Panc1 (cell line): ENCODE data around the gene ITGA8. TPM values are rescaled to one million over a fixed set of nuclear protein-coding genes. Genes with fewer than 3 reads are reported as not detected.

Experiments
- ATAC-seq: fragments of 200-7000 bp; cut with Tn5 transposase; 2 replicates; pipeline ENCODE4 v1.9.1; 2020; ENCODE audit warnings: mild to moderate bottlenecking, moderate library complexity
- BruUV-seq: library from RNA; stranded (reverse); fragments of 400-500 nt; replicated peaks from 2 replicates; lab custom pipeline; 2021; lab: Mats Ljungman, UMichigan
- CTCF ChIA-PET: fragments of 300-600 bp; sonication (Branson Sonifier 250); formaldehyde crosslinking; loops from one replicate; lab custom pipeline; 2022; ENCODE audit warnings: antibody characterized with exemption; lab: Charles Lee
- POLR2A ChIA-PET: fragments of 300-600 bp; sonication (Branson Sonifier 250); formaldehyde crosslinking; loops from one replicate; lab custom pipeline; 2022; ENCODE audit warnings: antibody characterized with exemption; lab: Charles Lee
- DNase-seq: peaks from one replicate; pipeline ENCODE4 v3.0.0-alpha.2; 2010; ENCODE audit warnings: low read depth, low spot score
- H3K27ac ChIP-seq: 2 replicates; pipeline ENCODE4 v1.5.1; 2011; ENCODE audit warnings: mild to moderate bottlenecking, low read length, inconsistent platforms
- H3K27me3 ChIP-seq: fragments of 200-500 bp; sonication (Bioruptor generic); 2 replicates; pipeline ENCODE4 v1.6.0; 2014; ENCODE audit warnings: low read length, inconsistent platforms; ENCODE audit not compliant: control insufficient read depth, insufficient read depth
- H3K36me3 ChIP-seq: fragments of 200-500 bp; sonication (Bioruptor generic); 2 replicates; pipeline ENCODE4 v1.5.1; 2014; ENCODE audit warnings: inconsistent platforms, mild to moderate bottlenecking, low read length, moderate library complexity; ENCODE audit not compliant: control insufficient read depth, insufficient read depth
- H3K4me1 ChIP-seq: 2 replicates; pipeline ENCODE4 v1.5.1; 2011; ENCODE audit warnings: inconsistent platforms, mild to moderate bottlenecking, low read length, moderate library complexity; ENCODE audit not compliant: control insufficient read depth, insufficient read depth
- H3K4me3 ChIP-seq, 2 experiments: 2 replicates each; pipeline ENCODE4 v1.5.1; 2011 to 2012; ENCODE audit warnings: low read depth in 2 of 2, low read length in 2 of 2, mild to moderate bottlenecking in 2 of 2, inconsistent platforms in 1 of 2, moderate library complexity in 1 of 2
- H3K9me3 ChIP-seq: fragments of 200-500 bp; sonication (Bioruptor generic); 2 replicates; pipeline ENCODE4 v1.5.1; 2014; ENCODE audit warnings: low read depth, mild to moderate bottlenecking, inconsistent platforms, low read length, moderate library complexity; ENCODE audit not compliant: control insufficient read depth, insufficient read depth
- POLR2AphosphoS5 ChIP-seq: IDR thresholded peaks from 2 replicates; pipeline ENCODE4 v1.6.1; 2012; ENCODE audit warnings: mild to moderate bottlenecking, low read depth, low read length, moderate library complexity
- SIN3A ChIP-seq: IDR thresholded peaks from 2 replicates; pipeline ENCODE4 v1.6.1; 2012; ENCODE audit warnings: low read depth, mild to moderate bottlenecking, low read length, moderate library complexity, borderline replicate concordance; ENCODE audit not compliant: insufficient read depth
- TCF7L2 ChIP-seq: IDR thresholded peaks from 2 replicates; pipeline ENCODE4 v1.6.1; 2011; ENCODE audit warnings: mild to moderate bottlenecking, low read depth, low read length, inconsistent platforms
- in situ Hi-C: cut with HindIII; loops from 2 replicates; pipeline ENCODE4 v1.10.0; 2016; ENCODE audit warnings: low sequenced_read_pairs, low pct_unique_long_range_greater_than_20kb
- intact Hi-C: fragments of 100-400 bp; cut with micrococcal nuclease; formaldehyde crosslinking; loops from one replicate; pipeline ENCODE4 v1.10.0; 2022; ENCODE audit not compliant: unreplicated experiment
- total RNA-seq: library from RNA; stranded (reverse); gene quantifications from one replicate; pipeline ENCODE4 v1.2.1, GENCODE V29; 2021; ENCODE audit not compliant: unreplicated experiment
- TF ChIP-seq, protein P1 (sequence below), 2 experiments: IDR thresholded peaks; 2 replicates each; pipeline ENCODE4 v1.6.1; 2011 to 2012; ENCODE audit warnings: low read depth in 2 of 2, control low read depth in 1 of 2, low read length in 1 of 2, mild to moderate bottlenecking in 1 of 2, moderate library complexity in 1 of 2; ENCODE audit not compliant: insufficient read depth in 1 of 2
- TF ChIP-seq, protein P2 (sequence below): fragments of 450-650 bp; IDR thresholded peaks from 2 replicates; pipeline ENCODE4 v1.5.1; 2017; ENCODE audit warnings: mild to moderate bottlenecking

The ITGA8 gene
- total RNA-seq, 1 experiment from 2014 or later = 0.18 TPM

- CTCF ChIA-PET = no interaction called here
- Histone ChIP-seq H3K9me3 (no peaks in the 10 kb centered on the region), H3K27me3 (peaks cover 4% of the 10 kb centered on the region; the same call in 1 of the 2 replicates), H3K4me1 (no peaks in the 10 kb centered on the region), H3K4me3 (no peak overlapping the region), H3K27ac (no peak overlapping the region), H3K36me3 (no peaks in the 10 kb centered on the region)
- TF ChIP-seq, protein P1, sequence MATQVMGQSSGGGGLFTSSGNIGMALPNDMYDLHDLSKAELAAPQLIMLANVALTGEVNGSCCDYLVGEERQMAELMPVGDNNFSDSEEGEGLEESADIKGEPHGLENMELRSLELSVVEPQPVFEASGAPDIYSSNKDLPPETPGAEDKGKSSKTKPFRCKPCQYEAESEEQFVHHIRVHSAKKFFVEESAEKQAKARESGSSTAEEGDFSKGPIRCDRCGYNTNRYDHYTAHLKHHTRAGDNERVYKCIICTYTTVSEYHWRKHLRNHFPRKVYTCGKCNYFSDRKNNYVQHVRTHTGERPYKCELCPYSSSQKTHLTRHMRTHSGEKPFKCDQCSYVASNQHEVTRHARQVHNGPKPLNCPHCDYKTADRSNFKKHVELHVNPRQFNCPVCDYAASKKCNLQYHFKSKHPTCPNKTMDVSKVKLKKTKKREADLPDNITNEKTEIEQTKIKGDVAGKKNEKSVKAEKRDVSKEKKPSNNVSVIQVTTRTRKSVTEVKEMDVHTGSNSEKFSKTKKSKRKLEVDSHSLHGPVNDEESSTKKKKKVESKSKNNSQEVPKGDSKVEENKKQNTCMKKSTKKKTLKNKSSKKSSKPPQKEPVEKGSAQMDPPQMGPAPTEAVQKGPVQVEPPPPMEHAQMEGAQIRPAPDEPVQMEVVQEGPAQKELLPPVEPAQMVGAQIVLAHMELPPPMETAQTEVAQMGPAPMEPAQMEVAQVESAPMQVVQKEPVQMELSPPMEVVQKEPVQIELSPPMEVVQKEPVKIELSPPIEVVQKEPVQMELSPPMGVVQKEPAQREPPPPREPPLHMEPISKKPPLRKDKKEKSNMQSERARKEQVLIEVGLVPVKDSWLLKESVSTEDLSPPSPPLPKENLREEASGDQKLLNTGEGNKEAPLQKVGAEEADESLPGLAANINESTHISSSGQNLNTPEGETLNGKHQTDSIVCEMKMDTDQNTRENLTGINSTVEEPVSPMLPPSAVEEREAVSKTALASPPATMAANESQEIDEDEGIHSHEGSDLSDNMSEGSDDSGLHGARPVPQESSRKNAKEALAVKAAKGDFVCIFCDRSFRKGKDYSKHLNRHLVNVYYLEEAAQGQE (IDR thresholded peaks at IDR 0.05; ENCODE audit: insufficient read depth in 1 of 2, low read depth in 2 of 2, low read length in 1 of 2) = no peak
- no peak for TF ChIP-seq SIN3A
- TF ChIP-seq, protein P2, sequence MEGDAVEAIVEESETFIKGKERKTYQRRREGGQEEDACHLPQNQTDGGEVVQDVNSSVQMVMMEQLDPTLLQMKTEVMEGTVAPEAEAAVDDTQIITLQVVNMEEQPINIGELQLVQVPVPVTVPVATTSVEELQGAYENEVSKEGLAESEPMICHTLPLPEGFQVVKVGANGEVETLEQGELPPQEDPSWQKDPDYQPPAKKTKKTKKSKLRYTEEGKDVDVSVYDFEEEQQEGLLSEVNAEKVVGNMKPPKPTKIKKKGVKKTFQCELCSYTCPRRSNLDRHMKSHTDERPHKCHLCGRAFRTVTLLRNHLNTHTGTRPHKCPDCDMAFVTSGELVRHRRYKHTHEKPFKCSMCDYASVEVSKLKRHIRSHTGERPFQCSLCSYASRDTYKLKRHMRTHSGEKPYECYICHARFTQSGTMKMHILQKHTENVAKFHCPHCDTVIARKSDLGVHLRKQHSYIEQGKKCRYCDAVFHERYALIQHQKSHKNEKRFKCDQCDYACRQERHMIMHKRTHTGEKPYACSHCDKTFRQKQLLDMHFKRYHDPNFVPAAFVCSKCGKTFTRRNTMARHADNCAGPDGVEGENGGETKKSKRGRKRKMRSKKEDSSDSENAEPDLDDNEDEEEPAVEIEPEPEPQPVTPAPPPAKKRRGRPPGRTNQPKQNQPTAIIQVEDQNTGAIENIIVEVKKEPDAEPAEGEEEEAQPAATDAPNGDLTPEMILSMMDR = no peak
- TF ChIP-seq TCF7L2 = no peak
- no peak for TF ChIP-seq POLR2AphosphoS5
- POLR2A ChIA-PET = no interaction called here
- no TSS peak for BruUV-seq
- intact Hi-C loops (no loop called here), in situ Hi-C loops (no loop called here)
- ATAC-seq = no peak
- DNase-seq = no peak
Observed at GRCh38 chr10:15472431-15473395, 247.0 kb downstream of the ITGA8 start.

DNA sequence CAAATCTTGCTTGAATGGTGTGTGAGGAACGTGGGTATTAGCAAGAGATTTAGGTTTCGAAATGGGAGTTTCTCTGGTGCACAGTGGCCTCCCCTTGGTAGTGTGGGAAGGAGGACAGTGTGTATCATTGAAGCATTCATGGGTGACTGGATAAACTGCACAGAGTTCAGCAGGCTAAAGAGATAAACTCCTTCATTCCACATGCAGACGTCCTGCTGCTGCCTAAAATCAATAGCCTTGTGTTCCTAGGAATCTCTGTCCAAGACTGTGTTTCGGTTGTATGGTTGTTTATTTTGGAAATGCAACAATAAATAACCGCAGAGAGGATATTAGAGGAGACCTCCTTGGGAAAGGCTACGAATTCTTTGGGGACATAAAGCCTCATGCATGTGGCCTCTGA, 247.7 kb downstream of the ITGA8 start:
- no TSS peak for BruUV-seq
- Histone ChIP-seq H3K36me3 (no peaks in the 10 kb centered on the region), H3K4me1 (no peaks in the 10 kb centered on the region), H3K9me3 (no peaks in the 10 kb centered on the region), H3K27me3 (0 out of 2 replicates have a peak, but pooled peaks cover 4% of the 10 kb centered on the region), H3K4me3 (no peak overlapping the region), H3K27ac (no peak overlapping the region)
- CTCF ChIA-PET = no interaction called here
- intact Hi-C loops = no loop called here
- no peak for TF ChIP-seq POLR2AphosphoS5
- TF ChIP-seq, protein P1 (IDR thresholded peaks at IDR 0.05; ENCODE audit: insufficient read depth in 1 of 2, low read depth in 2 of 2, low read length in 1 of 2) = no peak
- no peak for TF ChIP-seq SIN3A
- no peak for TF ChIP-seq TCF7L2
- TF ChIP-seq, protein P2 = no peak
- DNase-seq (no peak), ATAC-seq (no peak)
- POLR2A ChIA-PET = no interaction called here
- in situ Hi-C loops = no loop called here
